Activated B cell treated with CpG ODN at 0.5 μM for 24 hours (primary cell): ENCODE results near the gene SLC6A8. TPM values are rescaled to one million over a fixed set of nuclear protein-coding genes. Genes with fewer than 3 reads are reported as not detected.

Experiments
- ATAC-seq: fragments of 200-7000 bp; cut with Tn5 transposase; one replicate; pipeline ENCODE4 v1.10.0; 2021; ENCODE audit warnings: low read depth, mild to moderate bottlenecking, moderate library complexity
- CTCF ChIA-PET: fragments of 350-600 bp; sonication (Branson Sonifier 250); formaldehyde crosslinking; loops from one replicate; lab custom pipeline; 2021; ENCODE audit warnings: antibody characterized with exemption; lab: Charles Lee
- POLR2A ChIA-PET: fragments of 350-600 bp; sonication (Branson Sonifier 250); formaldehyde crosslinking; loops from one replicate; lab custom pipeline; 2021; ENCODE audit warnings: antibody characterized with exemption; lab: Charles Lee
- DNase-seq: peaks from one replicate; pipeline ENCODE4 v3.0.0; 2022
- H3K27ac Mint-ChIP-seq: one replicate; pipeline ENCODE4 v1.8.0; 2020; ENCODE audit warnings: mixed read lengths
- H3K27me3 Mint-ChIP-seq: one replicate; pipeline ENCODE4 v1.8.0; 2021; ENCODE audit warnings: mixed read lengths
- H3K36me3 Mint-ChIP-seq: one replicate; pipeline ENCODE4 v1.8.0; 2021; ENCODE audit warnings: low read depth, mixed read lengths
- H3K4me1 Mint-ChIP-seq: one replicate; pipeline ENCODE4 v1.8.0; 2021; ENCODE audit warnings: mixed read lengths
- H3K4me3 Mint-ChIP-seq: one replicate; pipeline ENCODE4 v1.8.0; 2020; ENCODE audit warnings: mild to moderate bottlenecking, mixed read lengths
- H3K9me3 Mint-ChIP-seq: one replicate; pipeline ENCODE4 v1.8.0; 2020; ENCODE audit warnings: mixed read lengths
- CTCF ChIP-seq: fragments of 200-600 bp; IDR thresholded peaks from one replicate; pipeline ENCODE4 v1.8.0; 2022; ENCODE audit warnings: antibody characterized with exemption, mild to moderate bottlenecking
- intact Hi-C: fragments of 100-400 bp; cut with micrococcal nuclease; formaldehyde crosslinking; loops from one replicate; pipeline ENCODE4 v1.15.1; 2024
- total RNA-seq: library from RNA; stranded (reverse); gene quantifications from 2 replicates; pipeline ENCODE4 v1.2.3, GENCODE V29; 2022

Gene SLC6A8
- total RNA-seq, 1 donor from 2014 or later: 1.2 TPM

- DNase-seq: no peak
- no peak for ATAC-seq
- Mint-ChIP-seq H3K27ac (no peak overlapping the region), H3K4me1 (peaks cover 15% of the 10 kb centered on the region), H3K36me3 (no peaks in the 10 kb centered on the region), H3K4me3 (no peak overlapping the region), H3K27me3 (peaks cover 13% of the 10 kb centered on the region), H3K9me3 (no peaks in the 10 kb centered on the region)
- TF ChIP-seq CTCF: no peak
- intact Hi-C loops: loop anchor here (10.0 kb wide), 1 partner anchor 45 kb away; the partner anchor contains the start of gene CCNQ
- ChIA-PET POLR2A (no interaction called here), CTCF (interaction anchor here (0.8 kb wide), 1 partner anchor 101 kb away, joined by 4 read pairs; no protein-coding TSS in a partner anchor)
Observed at GRCh38 chrX:153640045-153640686, 47.6 kb upstream of the SLC6A8 start.

- ChIA-PET POLR2A (interaction anchor here (0.5 kb wide), 1 partner anchor 39 kb away, joined by 3 read pairs; no protein-coding TSS in a partner anchor), CTCF (interaction anchor here (0.8 kb wide), 1 partner anchor 101 kb away, joined by 4 read pairs; no protein-coding TSS in a partner anchor)
- no peak for TF ChIP-seq CTCF
- no peaks in the 10 kb centered on the region for H3K36me3 Mint-ChIP-seq
- peak overlapping the region; percentile 24 for H3K4me3 Mint-ChIP-seq
- no peak overlapping the region for H3K27ac Mint-ChIP-seq
- peaks cover 15% of the 10 kb centered on the region for H3K27me3 Mint-ChIP-seq
- intact Hi-C loops: loop anchor here (10.0 kb wide), 1 partner anchor 46 kb away; the partner anchor contains the start of gene CCNQ
- H3K4me1 Mint-ChIP-seq: peaks cover 15% of the 10 kb centered on the region
- no peak for DNase-seq
- H3K9me3 Mint-ChIP-seq: no peaks in the 10 kb centered on the region
- no peak for ATAC-seq
Observed at GRCh38 chrX:153640736-153641575, 46.8 kb upstream of the SLC6A8 start.

- TF ChIP-seq CTCF: no peak
Observed at GRCh38 chrX:153641627-153642026, 46.1 kb upstream of the SLC6A8 start.

GRCh38 chrX:153642051-153642654 is 45.6 kb upstream of the SLC6A8 start:
- ATAC-seq (peak; percentile 6), DNase-seq (no peak)
- TF ChIP-seq CTCF: no peak
- POLR2A ChIA-PET: no interaction called here
- CTCF ChIA-PET: no interaction called here
- Mint-ChIP-seq H3K27me3 (peaks cover 15% of the 10 kb centered on the region), H3K36me3 (no peaks in the 10 kb centered on the region), H3K4me1 (peaks cover 15% of the 10 kb centered on the region), H3K27ac (no peak overlapping the region), H3K9me3 (no peaks in the 10 kb centered on the region), H3K4me3 (no peak overlapping the region)
- intact Hi-C loops: loop anchor here (10.0 kb wide), 1 partner anchor 47 kb away; the partner anchor contains the start of gene CCNQ

More at GRCh38 chrX:153641627-153642026, 46.1 kb upstream of the SLC6A8 start:
- intact Hi-C loops: loop anchor here (10.0 kb wide), 1 partner anchor 47 kb away; the partner anchor contains the start of gene CCNQ
- DNase-seq (no peak), ATAC-seq (no peak)
- Mint-ChIP-seq H3K4me1 (peaks cover 15% of the 10 kb centered on the region), H3K9me3 (no peaks in the 10 kb centered on the region), H3K27me3 (peaks cover 15% of the 10 kb centered on the region), H3K27ac (no peak overlapping the region), H3K4me3 (peak overlapping the region; percentile 24), H3K36me3 (no peaks in the 10 kb centered on the region)
- POLR2A ChIA-PET: interaction anchor here (0.5 kb wide), 1 partner anchor 39 kb away, joined by 3 read pairs; no protein-coding TSS in a partner anchor
- CTCF ChIA-PET: no interaction called here
